NCI-H2107 treated with DMSO at 0.1 percent for 48 hours (cell line): ENCODE data around the gene CCDC178.

Source experiments
- DNase-seq: peaks from one replicate; lab custom pipeline; 2025; ENCODE audit not compliant: unreplicated experiment; lab: John Stamatoyannopoulos, UW

The CCDC178 gene

GRCh38 chr18:32920796-32921787 lies 519.4 kb downstream of the CCDC178 start:
- DNase-seq: no peak

GRCh38 chr18:32919799-32920198 lies 520.7 kb downstream of the CCDC178 start:
- peak; percentile 52 for DNase-seq

- no peak for DNase-seq
Observed at GRCh38 chr18:32918692-32919250, 521.8 kb downstream of the CCDC178 start.

GRCh38 chr18:32915516-32915915 lies 525.0 kb downstream of the CCDC178 start:
- DNase-seq: no peak

GRCh38 chr18:32911660-32912284 lies 528.7 kb downstream of the CCDC178 start:
- no peak for DNase-seq

GRCh38 chr18:32910694-32911296 lies 529.7 kb downstream of the CCDC178 start:
- DNase-seq: no peak

- no peak for DNase-seq
Observed at GRCh38 chr18:32909798-32910561, 530.5 kb downstream of the CCDC178 start.

- DNase-seq: no peak
Observed at GRCh38 chr18:32908424-32908805, 532.1 kb downstream of the CCDC178 start.

- DNase-seq: no peak
Observed at GRCh38 chr18:32907648-32908423, 532.7 kb downstream of the CCDC178 start.

GRCh38 chr18:32907311-32907585 lies 533.3 kb downstream of the CCDC178 start:
- no peak for DNase-seq

- no peak for DNase-seq
Observed at GRCh38 chr18:32906506-32907310, 533.8 kb downstream of the CCDC178 start.

- no peak for DNase-seq
Observed at GRCh38 chr18:32905651-32906050, 534.9 kb downstream of the CCDC178 start.

- DNase-seq: no peak
Observed at GRCh38 chr18:32902568-32903330, 537.8 kb downstream of the CCDC178 start.

- no peak for DNase-seq
Observed at GRCh38 chr18:32899819-32900218, 540.7 kb downstream of the CCDC178 start.

GRCh38 chr18:32896776-32897547 lies 543.6 kb downstream of the CCDC178 start:
- DNase-seq: no peak

- DNase-seq: no peak
Observed at GRCh38 chr18:32893915-32894314, 546.6 kb downstream of the CCDC178 start.

GRCh38 chr18:32891797-32892196 lies 548.7 kb downstream of the CCDC178 start:
- DNase-seq: no peak

- DNase-seq: no peak
Observed at GRCh38 chr18:32891130-32891529, 549.4 kb downstream of the CCDC178 start.
